T-helper 2 cell treated with Interferon-gamma antibody and Interleukin-4, amounts not matched to agents 5 μg/mL and 100 μg/mL, for 36 hours (primary cell): Measurements from ENCODE around the gene AQP12A.
"Not testable (repeated sequence)": the region's sequence is repeated elsewhere in the genome, so short reads cannot be mapped to it uniquely, and the experiment has no call there.

Experiments
- DNase-seq: peaks from one replicate; pipeline ENCODE4 v3.0.0; 2021; ENCODE audit warnings: low spot score
- H3K27ac Mint-ChIP-seq: one replicate; pipeline ENCODE4 v1.8.0; 2021; ENCODE audit warnings: mild to moderate bottlenecking, mixed read lengths
- H3K27me3 Mint-ChIP-seq: one replicate; pipeline ENCODE4 v1.8.0; 2021; ENCODE audit warnings: low read depth, mixed read lengths
- H3K36me3 Mint-ChIP-seq: one replicate; pipeline ENCODE4 v1.8.0; 2021; ENCODE audit warnings: low read depth, mixed read lengths
- H3K4me1 Mint-ChIP-seq: one replicate; pipeline ENCODE4 v1.8.0; 2021; ENCODE audit warnings: low read depth, mixed read lengths
- H3K4me3 Mint-ChIP-seq: one replicate; pipeline ENCODE4 v1.8.0; 2022; ENCODE audit warnings: mild to moderate bottlenecking, moderate library complexity, mixed read lengths
- H3K9me3 Mint-ChIP-seq: one replicate; pipeline ENCODE4 v1.8.0; 2021; ENCODE audit warnings: mixed read lengths

Gene AQP12A, protein sequence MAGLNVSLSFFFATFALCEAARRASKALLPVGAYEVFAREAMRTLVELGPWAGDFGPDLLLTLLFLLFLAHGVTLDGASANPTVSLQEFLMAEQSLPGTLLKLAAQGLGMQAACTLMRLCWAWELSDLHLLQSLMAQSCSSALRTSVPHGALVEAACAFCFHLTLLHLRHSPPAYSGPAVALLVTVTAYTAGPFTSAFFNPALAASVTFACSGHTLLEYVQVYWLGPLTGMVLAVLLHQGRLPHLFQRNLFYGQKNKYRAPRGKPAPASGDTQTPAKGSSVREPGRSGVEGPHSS

DNA sequence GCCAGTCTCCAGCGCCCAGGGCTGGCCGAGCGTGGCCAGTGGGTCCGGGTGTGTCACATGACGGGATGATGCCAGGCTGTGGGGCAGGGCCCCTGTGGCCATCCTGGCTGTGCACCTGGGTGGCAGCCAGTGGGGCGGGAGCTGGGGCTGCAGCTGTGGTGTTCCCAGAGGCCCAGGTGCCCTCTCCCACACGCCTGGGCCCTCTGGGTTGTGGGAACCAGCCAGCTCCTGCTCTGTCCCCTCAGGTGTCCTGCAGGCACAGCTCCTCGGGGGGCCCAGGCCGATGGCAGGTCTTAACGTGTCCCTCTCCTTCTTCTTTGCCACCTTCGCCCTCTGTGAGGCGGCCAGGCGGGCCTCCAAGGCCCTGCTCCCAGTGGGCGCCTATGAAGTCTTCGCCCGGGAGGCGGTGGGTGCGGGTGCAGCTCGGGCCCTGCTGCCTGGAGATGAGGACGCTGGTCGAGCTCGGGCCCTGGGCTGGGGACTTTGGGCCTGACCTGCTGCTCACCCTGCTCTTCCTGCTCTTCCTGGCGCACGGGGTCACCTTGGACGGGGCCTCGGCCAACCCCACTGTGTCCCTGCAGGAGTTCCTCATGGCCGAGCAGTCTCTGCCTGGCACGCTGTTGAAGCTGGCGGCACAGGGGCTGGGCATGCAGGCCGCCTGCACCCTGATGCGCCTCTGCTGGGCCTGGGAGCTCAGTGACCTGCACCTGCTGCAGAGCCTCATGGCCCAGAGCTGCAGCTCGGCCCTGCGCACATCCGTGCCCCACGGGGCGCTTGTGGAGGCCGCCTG, at the start of gene AQP12A:
AQP12A (plus strand) TSS at position 236 of the 790 bp plus-strand sequence; CDS start at position 284, 48 bp downstream.
- H3K27me3 Mint-ChIP-seq, H3K4me1 Mint-ChIP-seq, H3K9me3 Mint-ChIP-seq, DNase-seq, H3K27ac Mint-ChIP-seq, H3K36me3 Mint-ChIP-seq, H3K4me3 Mint-ChIP-seq: not testable (repeated sequence)

DNA sequence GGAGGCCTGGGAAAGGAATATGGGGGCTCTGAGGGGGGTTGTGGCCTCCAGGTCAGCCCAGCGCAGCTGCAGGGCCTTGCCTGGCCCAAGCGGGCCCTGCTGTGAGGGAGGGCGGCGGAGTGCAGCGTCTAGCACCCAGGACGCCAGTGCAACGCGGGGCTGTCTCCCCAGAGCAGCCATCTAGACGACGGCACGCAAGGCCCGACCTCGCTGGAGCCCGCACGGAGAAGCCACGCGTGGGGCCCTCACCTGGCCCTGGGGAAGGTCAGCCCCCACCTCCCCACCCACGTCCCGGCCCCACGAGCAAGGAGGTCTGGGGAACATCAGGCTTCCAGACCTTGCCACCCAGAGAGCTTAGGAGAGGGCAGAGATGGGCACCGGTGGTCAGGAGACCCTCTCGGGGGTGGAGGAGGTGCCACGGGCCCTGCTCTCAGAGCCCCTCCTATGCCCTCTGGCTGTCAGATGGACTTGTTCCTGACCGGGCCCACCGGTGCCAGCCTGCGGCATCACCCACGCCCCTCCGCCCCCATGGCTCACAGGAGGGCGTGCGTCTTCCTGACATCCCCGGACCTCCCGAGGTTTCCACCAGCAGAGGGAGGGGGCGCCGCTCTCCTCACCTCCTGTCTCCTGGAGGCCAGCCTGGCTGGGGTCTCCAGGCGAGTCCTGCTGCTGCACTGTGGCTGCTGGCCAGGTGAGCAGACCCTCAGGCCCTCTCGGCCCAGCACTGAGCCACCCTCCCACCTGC, 49.4 kb upstream of the AQP12A start:
- Mint-ChIP-seq H3K36me3 (no peaks in the 10 kb centered on the region), H3K4me3 (no peak overlapping the region), H3K4me1 (peaks cover 4% of the 10 kb centered on the region), H3K27ac (no peak overlapping the region), H3K9me3 (no peaks in the 10 kb centered on the region), H3K27me3 (peaks cover 3% of the 10 kb centered on the region)
- no peak for DNase-seq

DNA sequence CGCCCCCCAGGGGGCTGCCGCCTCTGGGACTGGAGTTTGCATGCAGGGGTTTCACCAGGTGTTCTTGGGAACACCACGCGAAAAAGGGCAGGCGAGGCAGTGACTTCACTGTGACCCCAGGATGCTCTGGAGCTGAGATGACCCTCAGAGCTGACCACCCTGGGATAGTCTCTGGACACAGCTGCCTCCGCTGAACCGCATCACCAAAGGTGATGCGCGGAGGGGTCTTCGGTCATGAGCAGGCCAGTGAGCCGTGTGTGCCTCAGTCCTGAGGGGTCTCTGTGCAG, 48.9 kb upstream of the AQP12A start:
- no peak for DNase-seq
- Mint-ChIP-seq H3K4me3 (no peak overlapping the region), H3K9me3 (no peaks in the 10 kb centered on the region), H3K27me3 (peaks cover 3% of the 10 kb centered on the region), H3K4me1 (peaks cover 4% of the 10 kb centered on the region), H3K36me3 (no peaks in the 10 kb centered on the region), H3K27ac (no peak overlapping the region)

DNA sequence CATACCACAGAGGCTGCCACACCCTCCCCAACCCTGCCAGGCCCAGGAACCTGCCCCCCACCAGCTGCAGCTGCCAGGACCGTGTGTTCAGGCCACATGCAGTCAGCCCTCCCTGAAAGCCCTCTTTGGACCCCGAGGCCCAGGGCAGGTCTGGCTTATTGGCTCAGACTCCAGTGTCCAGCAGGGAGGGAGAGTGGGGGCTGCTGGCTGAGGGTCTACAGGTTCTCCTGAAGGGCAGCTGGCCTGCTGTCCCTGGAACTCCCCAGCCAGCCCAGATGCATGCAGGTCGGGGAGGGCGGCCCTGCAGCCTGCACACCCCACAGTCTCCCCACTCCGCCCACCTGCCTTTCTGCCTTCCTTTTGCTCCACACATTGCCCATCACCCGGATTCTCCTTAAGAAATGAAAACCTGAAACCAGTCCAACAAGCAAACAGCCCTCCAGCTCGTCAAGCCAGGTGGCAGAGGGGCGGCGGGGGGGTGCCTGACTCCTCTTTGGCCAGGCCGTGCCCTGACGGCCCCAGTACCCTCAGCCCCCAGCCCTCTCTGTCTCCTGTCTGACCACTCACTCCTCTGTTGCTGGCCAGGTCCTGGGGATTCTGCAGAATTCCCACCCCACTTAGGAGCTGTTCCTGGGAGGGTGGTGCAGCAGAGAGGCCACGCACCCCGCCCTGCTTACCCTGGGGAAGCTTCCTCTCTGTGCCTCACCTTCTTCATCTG, 48.4 kb upstream of the AQP12A start:
- no peaks in the 10 kb centered on the region for H3K36me3 Mint-ChIP-seq
- DNase-seq: no peak
- no peak overlapping the region for H3K4me3 Mint-ChIP-seq
- no peaks in the 10 kb centered on the region for H3K9me3 Mint-ChIP-seq
- H3K27ac Mint-ChIP-seq: no peak overlapping the region
- peaks cover 4% of the 10 kb centered on the region for H3K4me1 Mint-ChIP-seq
- H3K27me3 Mint-ChIP-seq: peaks cover 3% of the 10 kb centered on the region

DNA sequence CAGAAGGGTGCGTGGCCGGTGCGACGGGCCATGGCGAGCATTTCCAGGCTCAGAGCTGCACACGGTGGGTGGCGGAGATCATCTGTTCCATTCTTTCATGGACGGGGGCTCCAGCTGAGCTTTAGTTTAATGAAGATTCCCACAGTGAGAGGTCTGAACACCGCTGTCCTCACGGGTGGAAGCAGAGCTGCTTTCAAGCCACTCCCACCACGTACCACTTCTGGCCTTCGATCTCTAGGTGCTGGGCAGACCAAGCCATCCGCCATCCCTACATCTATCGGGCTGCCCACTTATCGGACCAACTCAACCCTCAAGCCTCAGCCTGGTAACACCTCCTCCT, 47.9 kb upstream of the AQP12A start:
- H3K27me3 Mint-ChIP-seq: peaks cover 6% of the 10 kb centered on the region
- no peak for DNase-seq
- peaks cover 4% of the 10 kb centered on the region for H3K4me1 Mint-ChIP-seq
- no peaks in the 10 kb centered on the region for H3K36me3 Mint-ChIP-seq
- no peak overlapping the region for H3K4me3 Mint-ChIP-seq
- no peak overlapping the region for H3K27ac Mint-ChIP-seq
- H3K9me3 Mint-ChIP-seq: no peaks in the 10 kb centered on the region

DNA sequence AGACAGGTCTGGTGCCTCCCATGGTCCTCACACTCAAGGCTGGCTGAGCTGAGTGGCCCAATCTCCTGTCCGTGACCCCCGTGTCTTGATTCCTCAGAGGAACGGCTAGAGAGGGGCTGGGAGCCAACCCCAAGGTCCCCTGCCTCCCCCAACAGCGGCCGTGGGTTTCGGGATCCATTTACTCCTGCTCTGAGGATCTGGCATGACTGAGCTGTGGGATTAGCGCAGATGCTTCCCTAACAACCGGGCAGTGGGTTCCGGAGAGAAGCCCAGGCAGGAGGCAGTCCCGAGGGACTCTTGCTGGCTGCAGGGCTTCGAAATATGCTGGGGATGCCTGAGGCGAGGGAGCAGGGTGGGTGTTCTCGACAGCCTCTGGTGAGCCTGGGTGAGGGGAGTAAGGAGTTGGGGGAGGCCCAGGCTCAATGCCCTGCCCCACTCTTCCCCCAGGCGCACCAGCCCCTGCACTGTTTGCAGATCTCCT, 47.5 kb upstream of the AQP12A start:
- no peak overlapping the region for H3K4me3 Mint-ChIP-seq
- H3K9me3 Mint-ChIP-seq: no peaks in the 10 kb centered on the region
- DNase-seq: no peak
- no peak overlapping the region for H3K27ac Mint-ChIP-seq
- H3K27me3 Mint-ChIP-seq: peaks cover 5% of the 10 kb centered on the region
- peaks cover 4% of the 10 kb centered on the region for H3K4me1 Mint-ChIP-seq
- H3K36me3 Mint-ChIP-seq: no peaks in the 10 kb centered on the region

DNA sequence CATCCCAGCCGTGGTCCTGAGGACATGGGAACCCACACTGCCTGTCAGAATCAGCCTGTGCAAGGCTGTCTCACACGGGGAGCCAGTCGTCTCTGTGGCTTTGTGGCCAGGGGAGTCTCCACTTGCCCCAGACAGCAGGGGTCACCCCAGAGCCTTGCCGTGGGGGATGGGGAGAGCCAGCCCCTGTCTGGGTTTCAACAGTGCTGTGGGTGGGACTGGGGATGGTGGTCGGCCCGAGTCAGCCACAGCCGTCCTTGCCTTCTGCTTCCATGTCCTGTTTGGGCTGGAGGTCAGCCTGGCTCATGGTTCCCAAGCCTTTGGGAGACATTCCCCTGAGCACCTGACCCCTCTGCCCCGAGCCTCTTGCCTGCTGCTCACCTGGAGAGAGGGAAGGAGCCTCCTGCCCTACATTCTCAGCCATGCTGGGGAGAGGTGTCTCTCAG, 46.8 kb upstream of the AQP12A start:
- Mint-ChIP-seq H3K4me3 (no peak overlapping the region), H3K9me3 (no peaks in the 10 kb centered on the region), H3K27ac (no peak overlapping the region), H3K36me3 (no peaks in the 10 kb centered on the region), H3K4me1 (peaks cover 4% of the 10 kb centered on the region), H3K27me3 (peaks cover 9% of the 10 kb centered on the region)
- peak; percentile 2 for DNase-seq

DNA sequence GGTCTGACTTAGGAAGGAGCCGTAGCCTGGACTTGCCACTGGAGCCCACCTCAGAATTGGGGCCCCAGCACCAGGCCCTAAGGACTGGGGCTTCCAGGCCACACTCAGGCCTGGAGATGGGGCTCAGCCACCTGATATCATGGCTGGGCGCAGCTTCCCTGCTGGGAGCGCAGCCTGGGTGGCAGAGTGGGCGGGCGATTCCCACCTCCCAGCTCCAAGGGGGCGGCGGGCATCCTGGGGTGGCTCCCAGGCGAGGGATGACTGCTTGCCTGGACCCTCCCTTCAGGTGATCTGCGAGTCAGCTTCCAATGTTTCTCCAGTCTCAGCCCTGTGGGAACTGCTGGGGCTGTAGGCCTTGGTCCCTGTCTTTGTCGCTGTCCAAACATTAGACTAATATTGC, 46.3 kb upstream of the AQP12A start:
- Mint-ChIP-seq H3K27me3 (peaks cover 9% of the 10 kb centered on the region), H3K27ac (no peak overlapping the region), H3K36me3 (no peaks in the 10 kb centered on the region), H3K4me3 (no peak overlapping the region), H3K9me3 (no peaks in the 10 kb centered on the region), H3K4me1 (peaks cover 4% of the 10 kb centered on the region)
- peak; percentile 1 for DNase-seq

DNA sequence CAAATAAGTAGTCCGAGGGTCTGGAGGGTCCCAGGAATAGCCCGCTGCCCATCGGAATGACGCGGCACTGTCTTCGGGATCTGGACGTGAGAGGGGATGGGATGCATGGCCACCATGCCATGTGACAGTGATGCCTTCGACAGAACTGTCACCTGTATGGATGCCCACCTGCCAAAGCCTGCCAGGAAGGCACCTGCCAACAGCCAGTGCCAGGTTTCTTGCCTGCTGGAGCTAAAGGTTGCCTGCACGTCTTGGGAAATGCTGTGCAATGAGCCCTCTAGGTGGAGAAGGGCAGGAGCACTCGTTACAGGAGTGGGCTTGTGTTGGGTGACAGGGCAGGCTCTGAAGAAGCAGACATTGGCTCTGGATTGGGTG, 45.9 kb upstream of the AQP12A start:
- DNase-seq: no peak
- peak overlapping the region; percentile 67 for H3K27ac Mint-ChIP-seq
- H3K4me1 Mint-ChIP-seq: peaks cover 4% of the 10 kb centered on the region
- H3K27me3 Mint-ChIP-seq: peaks cover 9% of the 10 kb centered on the region
- no peaks in the 10 kb centered on the region for H3K9me3 Mint-ChIP-seq
- no peaks in the 10 kb centered on the region for H3K36me3 Mint-ChIP-seq
- H3K4me3 Mint-ChIP-seq: no peak overlapping the region

DNA sequence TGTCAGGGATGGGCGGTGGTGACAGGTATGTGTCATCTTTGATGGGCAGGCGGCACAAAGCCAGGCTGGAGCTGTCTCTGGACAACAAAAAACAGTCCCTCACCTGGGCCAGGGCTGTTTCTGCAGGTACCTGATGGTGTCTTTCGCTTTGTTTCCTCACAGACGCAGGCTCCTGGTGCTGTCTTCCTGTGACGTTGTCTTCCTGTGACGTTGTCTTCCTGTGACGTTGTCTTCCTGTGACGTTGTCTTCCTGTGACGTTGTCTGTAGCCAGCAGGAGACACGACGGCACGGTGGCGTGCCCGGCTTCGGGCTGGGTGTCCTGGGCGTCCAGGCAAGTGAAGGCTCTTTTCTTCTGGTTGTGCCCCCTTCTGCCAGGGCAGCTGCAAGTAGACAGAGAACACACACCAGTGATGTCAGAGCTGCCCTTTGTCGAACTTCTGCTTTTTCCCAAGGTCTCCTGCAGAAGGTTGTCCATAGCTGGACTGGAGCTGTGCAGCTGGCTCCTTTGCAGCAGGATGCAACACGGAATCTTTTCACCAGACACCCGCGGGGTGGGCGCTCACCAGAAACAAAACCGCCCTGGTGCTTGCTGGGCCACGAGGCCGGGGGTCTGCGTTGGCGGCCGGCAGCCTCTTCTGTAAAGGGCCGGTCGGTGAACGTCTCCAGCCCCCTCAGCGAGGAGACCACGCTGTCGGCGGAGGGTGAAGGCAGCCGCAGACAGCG, 45.3 kb upstream of the AQP12A start:
- peak overlapping the region; percentile 67 for H3K27ac Mint-ChIP-seq
- peaks cover 4% of the 10 kb centered on the region for H3K4me1 Mint-ChIP-seq
- H3K9me3 Mint-ChIP-seq: no peaks in the 10 kb centered on the region
- no peak overlapping the region for H3K4me3 Mint-ChIP-seq
- H3K27me3 Mint-ChIP-seq: peaks cover 14% of the 10 kb centered on the region
- no peaks in the 10 kb centered on the region for H3K36me3 Mint-ChIP-seq
- DNase-seq: peak; percentile 3

DNA sequence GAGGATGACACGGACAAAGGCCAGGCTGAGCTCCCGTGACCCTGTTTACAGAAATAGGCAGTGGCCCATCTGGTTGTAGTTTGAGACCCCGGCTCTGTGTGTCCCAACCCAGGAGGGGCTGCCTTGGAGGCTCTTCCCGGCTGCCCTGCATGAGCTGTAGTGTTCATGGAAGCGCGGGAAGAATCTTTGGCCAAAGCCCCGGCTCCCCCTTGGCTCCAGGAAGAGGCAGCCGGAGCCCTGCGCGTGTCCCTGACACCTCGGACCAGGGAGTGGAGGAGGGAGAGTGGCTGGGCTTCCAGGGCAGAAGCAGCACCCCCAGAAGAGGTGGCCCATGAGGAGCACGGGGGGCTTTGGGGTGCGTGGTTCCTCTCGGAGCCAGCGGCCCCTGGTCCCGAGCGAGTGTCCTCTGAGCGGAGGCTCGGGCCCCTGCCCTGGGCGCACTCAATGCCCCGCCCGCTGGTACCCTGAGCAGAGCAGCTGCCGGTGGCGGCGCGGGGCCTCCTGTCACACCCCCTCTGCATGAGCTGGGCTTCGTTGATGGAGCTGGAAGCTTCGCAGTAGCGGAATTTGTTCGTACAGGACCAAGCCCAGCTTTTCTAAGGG, 44.7 kb upstream of the AQP12A start:
- DNase-seq: no peak
- Mint-ChIP-seq H3K36me3 (no peaks in the 10 kb centered on the region), H3K27me3 (peaks cover 17% of the 10 kb centered on the region), H3K9me3 (no peaks in the 10 kb centered on the region), H3K4me3 (no peak overlapping the region), H3K4me1 (peaks cover 4% of the 10 kb centered on the region), H3K27ac (no peak overlapping the region)

DNA sequence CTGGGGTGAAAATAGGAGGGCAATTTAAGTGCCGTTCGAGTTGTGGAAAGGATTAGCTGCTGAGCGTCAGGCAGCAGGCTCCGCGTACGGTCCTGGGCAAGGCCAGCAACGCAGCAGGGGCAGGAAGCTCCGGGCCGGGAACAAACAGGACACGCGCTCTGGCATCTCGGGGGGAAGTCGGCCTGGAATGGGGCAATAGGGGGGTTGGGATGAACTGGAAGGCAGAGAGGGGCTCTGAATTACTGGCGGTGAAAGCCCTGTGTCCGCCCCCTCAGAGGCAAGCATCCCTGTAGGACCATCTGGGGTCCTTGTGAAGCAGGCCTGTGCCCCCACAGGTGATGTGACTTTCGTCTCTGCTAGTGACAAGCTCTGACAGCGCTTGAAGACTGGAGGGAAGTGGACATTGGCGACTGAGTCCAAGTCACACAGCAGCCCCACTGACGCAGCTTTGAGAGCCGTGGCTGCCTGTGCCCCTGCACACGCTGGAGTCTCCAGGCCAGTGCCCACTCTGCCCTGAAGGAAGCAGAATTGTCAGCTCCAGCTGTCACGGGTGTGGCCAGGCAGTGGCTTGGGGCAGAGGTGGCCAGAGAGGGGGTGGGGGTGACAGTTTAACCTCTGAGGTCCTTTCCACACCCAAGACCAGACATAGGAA, 44.0 kb upstream of the AQP12A start:
- Mint-ChIP-seq H3K36me3 (no peaks in the 10 kb centered on the region), H3K27me3 (peaks cover 20% of the 10 kb centered on the region), H3K4me1 (peaks cover 4% of the 10 kb centered on the region), H3K4me3 (no peak overlapping the region), H3K27ac (no peak overlapping the region), H3K9me3 (no peaks in the 10 kb centered on the region)
- DNase-seq: no peak
